ENCODE data around the gene EFHC2.
"Not testable (repeated sequence)": the region's sequence is repeated elsewhere in the genome, so short reads cannot be mapped to it uniquely, and the experiment has no call there.

The EFHC2 gene

DNA sequence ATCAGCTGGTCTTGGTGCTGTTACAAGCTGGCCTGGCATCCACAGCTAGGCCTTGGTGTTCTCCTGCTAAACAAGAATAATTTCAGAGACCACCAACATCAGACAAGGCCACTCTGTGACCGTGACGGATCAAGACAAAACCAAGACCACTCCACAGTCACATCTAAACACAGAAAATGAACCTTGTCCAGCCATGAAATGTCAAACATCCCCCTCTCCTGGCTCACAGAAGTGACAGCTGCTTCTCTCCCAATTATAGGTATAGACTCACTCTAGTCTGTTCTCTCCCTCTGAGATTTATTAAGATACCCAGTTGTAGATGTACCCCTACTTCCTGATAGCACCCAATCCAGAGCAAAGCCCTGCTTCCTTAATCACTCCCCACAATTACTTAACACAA is 40.4 kb downstream of the EFHC2 start:
- in situ Hi-C loops (cut with MboI; ENCODE audit: low sequenced_read_pairs) = no loop called here

GRCh38 chrX:44299177-44299576 is 44.3 kb downstream of the EFHC2 start:
- in situ Hi-C loops (cut with MboI; ENCODE audit: low sequenced_read_pairs) = no loop called here

- in situ Hi-C loops (cut with MboI; ENCODE audit: low sequenced_read_pairs) = no loop called here
Observed at GRCh38 chrX:44291468-44292092, 51.9 kb downstream of the EFHC2 start.

GRCh38 chrX:44290718-44291117 is 52.8 kb downstream of the EFHC2 start:
- in situ Hi-C loops (cut with MboI; ENCODE audit: low sequenced_read_pairs) = no loop called here

DNA sequence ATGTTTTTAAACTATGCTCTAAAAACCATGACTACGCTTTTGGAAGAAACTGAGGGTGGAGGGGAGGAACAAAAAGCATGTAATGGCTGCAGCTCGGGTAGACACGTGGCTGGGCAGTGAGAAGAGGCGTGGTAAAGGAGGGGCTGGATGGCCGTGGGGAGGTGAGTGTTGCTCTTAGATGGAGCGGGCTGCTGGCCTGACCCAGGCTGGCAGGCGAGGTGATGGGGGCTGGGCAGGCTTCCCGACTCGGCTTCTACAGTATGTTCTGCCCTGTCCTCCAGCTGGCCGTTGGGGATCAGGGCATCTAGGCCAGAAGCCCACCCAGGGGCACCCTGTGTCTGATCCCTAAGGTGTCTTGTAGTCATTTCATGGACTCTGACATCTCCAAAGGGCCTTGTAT is 60.7 kb downstream of the EFHC2 start:
- in situ Hi-C loops (cut with MboI; ENCODE audit: low sequenced_read_pairs) = no loop called here

DNA sequence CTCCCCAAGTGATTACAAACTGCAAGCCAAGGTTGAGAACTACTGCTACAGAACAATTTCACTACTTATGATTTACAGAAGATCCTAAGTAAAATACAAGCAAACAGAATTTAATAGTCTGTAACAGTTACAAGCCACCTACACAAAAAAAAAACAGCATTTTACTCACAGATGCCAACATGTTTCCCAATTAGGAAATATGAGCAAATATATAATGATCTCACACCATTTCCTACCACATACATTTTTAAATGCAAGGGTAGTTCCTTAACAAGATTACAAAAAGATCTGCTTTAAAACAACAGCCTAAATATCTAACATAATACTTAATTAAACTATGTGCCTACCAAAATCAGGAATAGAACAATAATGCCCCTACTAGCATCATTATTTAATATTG is 63.4 kb downstream of the EFHC2 start:
- in situ Hi-C loops (cut with MboI; ENCODE audit: low sequenced_read_pairs) = no loop called here

DNA sequence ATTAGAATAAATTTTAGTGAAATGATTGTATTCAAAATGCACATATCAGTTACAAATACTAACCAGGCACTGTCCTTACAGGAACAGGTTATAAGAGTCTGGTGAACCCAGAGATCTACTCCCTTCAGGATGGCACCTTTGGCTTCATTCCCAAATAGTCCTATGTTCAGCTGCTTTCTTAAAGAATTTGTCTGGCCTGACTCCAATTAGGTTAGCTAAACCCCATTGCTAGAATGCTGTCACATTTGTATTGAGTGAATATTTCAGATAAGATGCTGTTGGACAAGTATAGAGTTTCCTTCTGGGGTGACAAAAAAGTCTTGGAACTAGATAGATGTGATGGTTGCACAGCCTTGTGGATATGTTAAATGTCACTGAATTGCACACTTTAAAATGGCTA is 69.4 kb downstream of the EFHC2 start:
- in situ Hi-C loops (cut with MboI; ENCODE audit: low sequenced_read_pairs) = no loop called here

- in situ Hi-C loops (cut with MboI; ENCODE audit: low sequenced_read_pairs) = no loop called here
Observed at GRCh38 chrX:44267861-44268260, 75.6 kb downstream of the EFHC2 start.

- in situ Hi-C loops (cut with MboI; ENCODE audit: low sequenced_read_pairs) = no loop called here
Observed at GRCh38 chrX:44267116-44267515, 76.4 kb downstream of the EFHC2 start.

DNA sequence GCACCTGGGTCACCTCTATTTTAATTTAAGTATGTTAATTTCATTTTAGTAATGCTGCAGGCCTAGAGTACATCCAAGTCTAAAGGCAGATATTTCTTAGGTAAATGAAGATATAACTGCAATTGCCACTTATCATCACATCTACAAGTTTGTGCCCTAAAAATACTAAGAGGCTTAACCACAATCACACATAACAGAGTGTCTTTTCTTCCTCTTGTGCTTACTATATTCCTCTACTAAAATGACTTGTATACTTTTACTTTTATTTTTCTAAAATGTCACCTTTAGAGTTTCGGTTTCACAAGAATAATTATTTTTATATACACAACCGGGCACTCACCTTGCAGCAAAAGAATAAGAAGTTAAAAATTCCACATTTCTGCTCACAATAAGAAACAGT is 77.9 kb downstream of the EFHC2 start:
- in situ Hi-C loops (cut with MboI; ENCODE audit: low sequenced_read_pairs) = no loop called here

DNA sequence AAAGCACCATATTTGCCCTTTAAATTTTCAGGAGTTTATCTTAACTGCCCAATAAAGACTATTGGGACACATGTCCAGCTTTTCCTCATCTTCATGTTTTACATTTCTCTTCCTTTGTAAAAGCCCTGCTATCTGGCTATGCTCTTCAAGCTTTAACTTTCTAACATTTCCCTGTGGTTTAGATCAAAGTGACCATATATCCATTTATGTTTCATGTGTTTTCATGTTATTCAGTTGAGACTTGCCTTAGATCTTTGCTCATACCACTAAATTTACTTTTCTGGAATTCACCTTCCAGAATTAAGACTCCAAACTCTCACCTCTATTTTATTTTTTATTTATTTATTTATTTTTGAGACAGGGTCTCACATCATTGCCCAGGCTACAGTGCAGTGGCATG is 78.5 kb downstream of the EFHC2 start:
- in situ Hi-C loops (cut with MboI; ENCODE audit: low sequenced_read_pairs) = no loop called here

DNA sequence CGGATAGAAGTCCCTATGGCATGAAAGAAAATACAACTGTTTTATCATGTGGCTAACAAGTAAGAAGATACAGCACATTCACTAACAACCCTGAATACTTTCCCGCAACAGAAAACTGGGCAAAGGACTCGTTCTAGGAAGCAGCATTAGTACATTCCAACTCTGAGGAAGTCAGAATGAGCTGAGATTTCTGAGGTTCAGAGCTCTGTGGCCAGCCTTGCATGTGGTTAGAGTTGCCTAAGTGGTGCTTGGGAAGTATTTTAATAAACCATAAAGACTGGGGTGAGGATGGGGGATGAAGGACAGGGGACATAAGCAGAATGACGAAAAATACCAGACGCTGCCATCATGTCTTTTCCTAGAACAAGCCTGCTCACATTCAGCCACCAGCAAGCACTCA is 82.2 kb downstream of the EFHC2 start:
- in situ Hi-C loops (cut with MboI; ENCODE audit: low sequenced_read_pairs) = no loop called here

DNA sequence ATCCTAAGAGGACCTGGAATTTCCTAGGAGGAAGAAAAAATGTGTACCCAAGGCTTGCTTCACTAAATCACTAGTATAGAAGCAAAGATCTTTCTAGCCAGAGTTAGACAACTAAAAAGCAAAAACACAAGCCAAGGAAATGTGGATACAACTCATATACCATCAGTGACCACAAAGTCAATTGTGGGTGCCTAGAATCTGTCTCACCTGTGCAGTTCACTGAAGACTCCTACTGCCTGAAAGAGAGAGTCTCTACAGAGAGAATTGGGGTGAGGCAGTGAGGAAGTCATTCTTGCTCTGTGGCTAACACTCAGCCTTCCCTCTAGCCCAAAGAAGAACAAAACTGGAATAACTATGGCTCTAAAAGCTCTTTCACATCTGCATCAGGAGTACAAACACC is 82.9 kb downstream of the EFHC2 start:
- in situ Hi-C loops (cut with MboI; ENCODE audit: low sequenced_read_pairs) = no loop called here

GRCh38 chrX:44255742-44256141 is 87.7 kb downstream of the EFHC2 start:
- in situ Hi-C loops (cut with MboI; ENCODE audit: low sequenced_read_pairs) = not testable (repeated sequence)

DNA sequence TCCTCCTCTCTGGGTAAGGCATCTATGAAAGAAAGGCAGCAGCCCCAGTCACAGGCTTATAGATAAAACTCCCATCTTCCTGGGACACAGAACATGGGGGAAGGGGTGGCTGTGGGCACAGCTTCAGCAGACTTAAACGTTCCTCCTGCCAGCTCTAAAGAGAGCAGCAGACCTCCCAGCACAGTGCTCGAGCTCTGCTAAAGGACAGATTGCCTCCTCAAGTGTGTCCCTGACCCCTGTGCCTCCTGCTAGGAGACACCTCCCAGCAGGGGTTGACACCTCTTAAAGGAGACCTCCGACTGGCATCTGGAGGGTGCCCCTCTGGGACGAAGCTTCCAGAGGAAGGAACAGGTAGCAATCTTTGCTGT is 89.9 kb downstream of the EFHC2 start:
- in situ Hi-C loops (cut with MboI; ENCODE audit: low sequenced_read_pairs) = no loop called here

DNA sequence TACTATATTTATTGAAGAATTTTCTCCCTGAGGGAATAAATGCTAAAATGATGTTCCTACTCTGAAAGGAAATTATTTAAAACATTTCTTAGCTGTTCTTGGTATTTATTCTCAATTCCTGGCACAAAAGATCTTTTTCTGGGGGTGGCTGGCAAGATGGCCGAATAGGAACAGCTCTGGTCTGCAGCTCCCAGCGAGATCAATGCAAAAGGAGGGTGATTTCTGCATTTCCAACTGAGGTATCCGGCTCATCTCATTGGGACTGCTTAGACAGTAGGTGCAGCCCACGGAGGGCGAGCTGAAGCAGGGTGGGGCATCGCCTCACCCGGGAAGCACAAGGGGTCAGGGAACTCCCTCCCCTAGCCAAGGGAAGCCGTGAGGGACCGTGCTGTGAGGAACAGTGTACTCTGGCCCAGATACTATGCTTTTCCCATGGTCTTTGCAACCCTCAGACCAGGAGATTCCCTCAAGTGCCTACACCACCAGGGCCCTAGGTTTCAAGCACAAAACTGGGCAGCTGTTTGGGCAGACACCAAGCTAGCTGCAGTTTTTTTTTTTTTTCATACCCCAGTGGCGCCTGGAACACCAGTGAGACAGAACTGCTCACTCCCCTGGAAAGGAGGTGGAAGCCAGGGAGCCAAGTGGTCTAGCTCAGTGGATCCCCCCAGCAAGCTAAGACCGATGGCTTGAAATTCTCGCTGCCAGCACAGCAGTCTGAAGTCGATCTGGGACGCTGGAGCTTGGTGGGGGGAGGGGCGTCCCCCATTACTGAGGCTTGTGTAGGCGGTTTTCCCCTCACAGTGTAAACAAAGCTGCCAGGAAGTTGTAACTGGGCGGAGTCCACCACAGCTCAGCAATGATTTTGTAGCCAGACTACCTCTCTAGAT is 90.5 kb downstream of the EFHC2 start:
- in situ Hi-C loops (cut with MboI; ENCODE audit: low sequenced_read_pairs) = not testable (repeated sequence)

- in situ Hi-C loops (cut with MboI; ENCODE audit: low sequenced_read_pairs) = no loop called here
Observed at GRCh38 chrX:44247468-44247867, 96.0 kb downstream of the EFHC2 start.

DNA sequence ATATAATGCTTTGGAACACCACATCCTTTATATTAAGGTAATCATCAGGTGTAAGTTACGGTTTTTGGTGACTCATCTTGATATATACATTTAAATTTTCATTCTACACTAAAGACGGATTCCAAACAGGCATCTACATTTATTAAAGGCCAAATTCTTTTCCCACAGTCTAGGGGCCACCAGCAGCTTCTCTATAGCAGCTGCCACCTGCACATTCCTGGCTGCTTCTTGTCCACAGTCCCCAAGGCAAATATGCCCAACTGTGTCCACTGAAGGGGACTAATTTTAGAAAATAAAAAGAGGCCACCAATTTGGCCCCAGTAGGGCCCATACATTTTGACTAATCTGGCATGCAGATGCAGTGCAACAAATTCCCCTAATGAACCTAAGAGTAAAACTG is 96.6 kb downstream of the EFHC2 start:
- in situ Hi-C loops (cut with MboI; ENCODE audit: low sequenced_read_pairs) = no loop called here

GRCh38 chrX:44245733-44246132 is 97.7 kb downstream of the EFHC2 start:
- in situ Hi-C loops (cut with MboI; ENCODE audit: low sequenced_read_pairs) = no loop called here

GRCh38 chrX:44244008-44244407 is 99.5 kb downstream of the EFHC2 start:
- in situ Hi-C loops (cut with MboI; ENCODE audit: low sequenced_read_pairs) = no loop called here

DNA sequence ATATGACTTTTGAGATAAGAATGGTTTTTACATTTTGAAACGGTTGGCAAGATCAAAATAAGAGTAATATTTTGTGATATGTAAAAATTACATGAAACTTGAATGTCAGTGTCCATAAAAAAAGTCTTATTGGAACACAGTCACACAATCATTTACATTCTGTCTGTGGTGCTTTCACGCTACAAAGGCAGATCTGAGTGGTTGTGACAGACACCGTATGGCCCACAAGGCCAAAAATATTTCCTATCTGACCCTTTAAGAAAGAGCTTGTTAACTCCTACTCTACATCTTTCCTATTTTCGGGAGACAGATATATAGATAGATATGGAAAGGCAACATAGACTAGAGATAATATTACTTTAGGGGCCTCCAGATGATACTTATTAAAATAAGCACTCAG is 101.9 kb downstream of the EFHC2 start:
- in situ Hi-C loops (cut with MboI; ENCODE audit: low sequenced_read_pairs) = no loop called here

DNA sequence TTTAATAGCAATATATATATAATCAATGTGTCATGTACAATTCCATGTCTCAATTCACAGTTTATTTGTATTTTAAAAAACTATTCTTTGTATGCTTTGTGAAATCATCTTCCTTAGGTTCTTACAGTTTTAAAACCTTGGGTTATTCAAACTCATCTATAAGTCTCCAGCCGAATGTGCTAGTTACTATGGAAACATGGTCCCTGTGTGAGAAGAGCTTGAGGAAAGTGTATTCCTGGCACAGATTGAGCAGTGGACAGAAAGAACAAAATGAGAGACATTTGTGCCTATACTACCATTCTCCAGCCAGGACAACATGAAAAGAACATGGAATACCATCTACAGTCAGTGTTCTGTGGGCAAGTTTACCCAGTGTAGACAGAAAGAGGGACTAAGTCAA is 103.4 kb downstream of the EFHC2 start:
- in situ Hi-C loops (cut with MboI; ENCODE audit: low sequenced_read_pairs) = no loop called here

- in situ Hi-C loops (cut with MboI; ENCODE audit: low sequenced_read_pairs) = no loop called here
Observed at GRCh38 chrX:44239036-44239435, 104.4 kb downstream of the EFHC2 start.

Data from hTERT RPE-1 (cell line).